IPS DF 4.7 (cell line): ENCODE measurements around the gene CLBA1.
"Not testable (repeated sequence)": the region's sequence is repeated elsewhere in the genome, so short reads cannot be mapped to it uniquely, and the experiment has no call there.

Experiments
- DNase-seq: peaks from one replicate; pipeline ENCODE4 v3.0.0-alpha.2; 2013; ENCODE audit warnings: low spot score; ENCODE audit errors: extremely low read depth

Gene CLBA1

DNA sequence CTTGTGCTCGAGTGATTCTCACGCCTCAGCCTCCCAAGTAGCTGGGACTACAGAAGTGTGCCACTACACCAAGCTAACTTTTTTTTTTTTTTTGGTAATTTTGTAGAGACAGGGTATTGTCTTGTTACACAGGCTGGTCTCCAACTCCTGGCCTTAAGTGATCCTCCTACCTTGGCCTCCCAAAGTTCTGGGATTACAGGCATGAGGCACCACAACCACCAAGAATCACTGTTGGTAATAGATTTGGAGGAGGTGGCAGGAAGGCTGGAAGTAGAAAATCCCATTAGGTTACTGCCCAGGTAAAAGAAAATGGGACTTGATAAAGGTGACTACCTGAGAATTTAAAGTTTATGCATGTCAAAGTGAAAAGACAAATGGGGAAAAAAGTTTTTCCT lies 36.7 kb downstream of the CLBA1 start:
- DNase-seq = no peak

DNA sequence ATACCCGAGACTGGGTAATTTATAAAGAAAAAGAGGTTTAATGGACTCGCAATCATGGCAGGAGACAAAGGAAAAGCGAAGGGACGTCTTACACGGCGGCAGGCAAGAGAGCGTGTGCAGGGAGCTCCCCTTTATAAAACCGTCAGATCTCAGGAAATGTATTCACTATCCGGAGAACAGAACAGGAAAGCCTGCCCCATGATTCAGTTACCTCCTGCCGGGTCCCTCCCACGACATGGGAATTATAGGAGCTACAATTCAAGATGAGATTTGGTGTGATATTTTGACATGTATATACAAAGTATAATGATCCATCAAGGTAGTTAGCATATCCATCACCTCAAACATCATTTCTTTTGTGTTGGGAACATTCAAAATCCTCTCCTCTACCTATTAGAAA lies 37.6 kb downstream of the CLBA1 start:
- DNase-seq = no peak

DNA sequence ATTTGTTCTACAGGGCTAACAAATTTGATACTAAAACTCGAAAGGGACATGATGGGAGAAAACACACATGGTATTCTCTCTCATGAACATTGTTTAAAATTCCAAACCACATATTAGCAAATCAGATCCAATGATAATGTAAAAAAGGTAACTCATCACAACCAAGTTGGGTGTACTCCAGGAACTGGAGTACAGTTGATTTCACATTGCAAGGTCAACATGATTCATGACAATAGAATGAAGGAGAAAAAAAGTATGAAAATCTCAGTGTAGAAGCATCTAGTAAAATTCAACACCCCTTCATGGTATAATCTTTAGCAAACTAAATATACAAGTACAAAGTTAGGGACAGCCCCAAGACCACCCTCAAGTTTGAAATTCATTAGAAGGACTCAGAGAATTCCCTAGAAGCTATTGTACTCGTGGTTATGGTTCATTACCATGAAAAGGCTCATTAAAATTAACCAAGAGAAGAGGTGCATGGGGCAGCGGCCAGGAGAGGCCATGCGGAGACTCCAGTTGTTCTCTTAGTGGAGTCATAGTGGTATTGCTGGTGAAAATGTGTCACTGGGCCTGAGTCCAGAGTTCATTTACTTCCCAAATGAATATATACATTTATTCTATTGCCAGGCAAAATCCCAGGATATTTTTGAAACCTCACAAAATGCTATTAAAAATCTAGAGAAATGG lies 38.3 kb downstream of the CLBA1 start:
- no peak for DNase-seq

- DNase-seq = no peak
These were observed 39.8 kb downstream of the CLBA1 start for GRCh38 chr14:105025429-105025828.

DNA sequence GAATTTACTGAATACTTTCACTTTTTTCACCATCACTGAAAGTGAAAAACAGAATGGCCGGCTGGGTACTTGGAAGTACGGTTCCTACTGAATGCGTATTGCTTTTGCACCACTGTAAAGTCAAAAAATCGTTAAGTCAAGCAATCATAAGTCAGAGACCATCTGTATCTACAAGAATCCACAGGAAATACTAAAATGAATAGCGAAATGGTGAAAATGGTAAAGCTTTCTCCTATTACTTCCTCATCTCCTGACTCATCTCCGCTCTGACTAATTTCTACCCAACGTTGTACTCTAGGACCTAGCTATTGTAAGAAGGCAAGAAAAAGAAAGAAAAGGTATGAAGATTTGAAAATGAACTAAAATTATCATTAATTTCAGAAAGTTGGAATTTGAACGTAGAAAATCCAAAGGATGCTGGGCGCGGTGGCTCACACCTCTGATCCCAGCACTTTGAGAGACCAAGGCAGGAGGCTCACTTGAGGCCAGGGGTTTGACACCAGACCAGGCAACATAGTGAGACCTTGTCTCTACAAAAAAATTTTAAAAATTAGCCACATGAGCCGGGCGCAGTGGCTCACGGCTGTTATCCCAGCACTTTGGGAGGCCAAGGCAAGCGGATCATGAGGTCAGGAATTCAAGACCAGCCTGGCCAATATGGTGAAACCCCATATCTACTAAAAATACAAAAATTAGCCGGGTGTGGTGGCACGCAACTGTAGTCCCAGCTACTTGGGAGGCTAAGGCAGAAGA lies 40.6 kb downstream of the CLBA1 start:
- DNase-seq = no peak

DNA sequence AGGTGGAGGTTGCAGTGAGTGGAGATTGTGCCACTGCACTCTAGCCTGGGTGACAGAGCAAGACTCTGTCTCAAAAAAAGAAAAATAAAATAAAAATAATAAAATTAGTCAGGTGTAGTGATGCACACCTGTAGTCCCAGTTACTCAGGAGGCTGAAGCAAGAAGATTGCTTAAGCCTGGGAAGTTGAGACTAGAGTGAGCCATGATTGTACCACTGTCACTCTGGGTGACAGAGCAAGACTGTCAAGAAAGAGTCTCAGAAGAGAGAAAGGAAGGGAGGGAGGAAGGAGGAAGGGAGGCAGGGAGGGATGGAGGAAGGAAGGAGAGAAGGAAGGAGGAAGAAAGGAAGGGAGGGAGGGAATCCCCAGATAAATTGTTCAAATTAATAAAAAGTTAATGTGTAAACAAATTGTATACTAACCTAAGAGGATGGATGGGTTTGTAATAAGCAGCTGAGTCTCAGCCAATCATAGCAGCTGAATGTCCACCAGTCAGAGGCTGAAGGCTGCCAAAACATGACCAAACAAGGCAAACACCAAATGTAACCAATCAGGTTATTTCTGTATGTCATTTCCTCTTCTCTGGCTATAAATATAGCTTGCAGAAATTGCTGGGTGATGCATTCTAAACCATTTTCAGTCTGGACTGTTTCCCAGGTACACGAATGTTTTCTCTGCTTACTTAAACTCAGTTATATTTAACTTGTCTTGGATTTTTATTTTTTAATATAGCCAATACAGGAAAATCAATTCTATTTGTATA lies 41.4 kb downstream of the CLBA1 start:
- no peak for DNase-seq

GRCh38 chr14:105027718-105028117 lies 42.1 kb downstream of the CLBA1 start:
- not testable (repeated sequence) for DNase-seq

GRCh38 chr14:105028251-105028927 lies 42.8 kb downstream of the CLBA1 start:
- DNase-seq = no peak

GRCh38 chr14:105029402-105029801 lies 43.8 kb downstream of the CLBA1 start:
- no peak for DNase-seq

DNA sequence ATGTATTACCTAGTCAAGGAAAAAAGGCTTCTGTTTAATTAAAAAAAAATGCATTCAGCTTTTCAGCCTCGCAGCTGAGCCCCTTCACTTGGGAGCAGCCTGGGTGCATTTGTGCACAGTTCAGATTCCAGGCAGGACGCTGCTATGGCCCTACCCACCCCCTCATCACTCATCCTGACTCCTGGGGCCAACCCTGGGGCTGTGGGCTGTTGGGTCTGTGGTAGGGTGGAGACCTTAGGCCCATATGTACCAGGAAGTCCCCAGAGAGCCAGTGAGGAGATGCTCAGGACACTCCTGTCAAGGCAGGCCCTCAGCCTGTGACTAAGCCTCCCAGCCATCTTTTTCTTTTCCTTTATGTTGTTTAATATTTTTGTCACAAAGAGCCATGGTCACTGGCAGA lies 44.6 kb downstream of the CLBA1 start:
- DNase-seq = no peak

GRCh38 chr14:105030836-105031396 lies 45.3 kb downstream of the CLBA1 start:
- DNase-seq = no peak

DNA sequence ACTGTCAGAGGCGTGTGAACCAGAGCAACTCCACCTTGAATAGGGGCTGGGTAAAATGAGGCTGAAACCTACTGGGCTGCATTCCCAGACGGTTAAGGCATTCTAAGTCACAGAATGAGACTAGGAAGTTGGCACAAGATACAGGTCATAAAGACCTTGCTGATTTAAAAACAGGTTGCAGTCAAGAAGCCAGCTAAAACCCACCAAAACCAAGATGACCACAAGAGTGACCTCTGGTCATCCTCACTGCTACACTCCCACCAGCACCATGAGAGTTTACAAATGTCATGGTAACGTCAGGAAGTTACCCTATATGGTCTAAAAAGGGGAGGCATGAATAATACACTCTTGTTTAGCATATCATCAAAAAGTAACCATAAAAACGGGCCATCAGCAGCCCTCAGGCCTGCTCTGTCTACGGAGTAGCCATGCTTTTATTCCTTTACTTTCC lies 46.9 kb downstream of the CLBA1 start:
- not testable (repeated sequence) for DNase-seq

DNA sequence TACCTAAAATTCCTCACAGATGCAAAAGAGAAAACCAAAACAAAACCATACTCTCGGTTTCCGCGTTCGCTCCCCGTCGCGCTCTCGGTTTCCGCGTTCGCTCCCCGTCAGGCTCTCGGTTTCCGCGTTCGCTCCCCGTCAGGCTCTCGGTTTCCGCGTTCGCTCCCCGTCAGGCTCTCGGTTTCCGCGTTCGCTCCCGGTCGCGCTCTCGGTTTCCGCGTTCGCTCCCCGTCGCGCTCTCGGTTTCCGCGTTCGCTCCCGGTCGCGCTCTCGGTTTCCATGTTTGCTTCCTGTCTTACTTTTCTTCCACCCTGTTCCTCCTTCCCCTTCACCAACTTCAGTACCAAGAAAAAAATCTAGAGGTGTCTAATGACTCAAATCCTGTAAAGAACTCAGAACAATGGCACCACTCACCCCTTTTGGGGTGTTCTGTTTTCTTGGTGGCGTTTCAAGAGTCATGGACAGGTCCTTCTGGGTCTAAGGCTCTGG lies 47.9 kb downstream of the CLBA1 start:
- not testable (repeated sequence) for DNase-seq

DNA sequence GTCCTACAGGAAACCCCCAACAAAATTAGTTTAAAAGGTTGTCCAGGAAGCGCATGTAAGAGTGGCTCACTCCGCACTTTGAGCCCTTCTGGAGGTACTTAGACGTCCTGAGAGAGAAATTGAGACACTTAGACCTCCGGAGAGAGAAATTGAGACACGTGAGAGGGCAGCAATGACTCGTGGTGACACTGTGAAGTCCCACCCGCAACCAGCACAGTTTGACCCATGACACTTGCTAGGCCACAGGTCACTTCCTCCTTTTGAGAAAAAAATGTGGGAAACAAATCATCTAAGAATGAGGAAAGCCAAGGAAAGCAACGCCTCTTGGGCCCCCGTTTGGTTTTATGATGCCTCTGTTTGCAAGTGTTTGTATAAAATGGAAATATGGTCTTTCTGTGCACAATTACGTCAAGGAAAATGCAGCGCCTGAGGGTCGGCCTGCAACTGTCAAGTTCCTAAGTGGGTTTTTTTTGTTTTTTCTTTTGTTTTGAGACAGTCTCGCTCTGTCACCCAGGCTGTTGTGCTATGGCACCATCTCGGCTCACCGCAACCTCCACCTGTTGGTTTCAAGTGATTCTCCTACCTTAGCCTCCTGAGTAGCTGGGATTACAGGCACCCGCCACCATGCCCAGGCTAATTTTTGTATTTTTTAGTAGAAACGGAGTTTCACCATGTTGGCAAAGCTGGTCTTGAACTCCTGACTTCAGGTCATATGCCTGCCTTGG lies 48.9 kb downstream of the CLBA1 start:
- no peak for DNase-seq

GRCh38 chr14:105035616-105036015 lies 50.0 kb downstream of the CLBA1 start:
- DNase-seq = not testable (repeated sequence)

DNA sequence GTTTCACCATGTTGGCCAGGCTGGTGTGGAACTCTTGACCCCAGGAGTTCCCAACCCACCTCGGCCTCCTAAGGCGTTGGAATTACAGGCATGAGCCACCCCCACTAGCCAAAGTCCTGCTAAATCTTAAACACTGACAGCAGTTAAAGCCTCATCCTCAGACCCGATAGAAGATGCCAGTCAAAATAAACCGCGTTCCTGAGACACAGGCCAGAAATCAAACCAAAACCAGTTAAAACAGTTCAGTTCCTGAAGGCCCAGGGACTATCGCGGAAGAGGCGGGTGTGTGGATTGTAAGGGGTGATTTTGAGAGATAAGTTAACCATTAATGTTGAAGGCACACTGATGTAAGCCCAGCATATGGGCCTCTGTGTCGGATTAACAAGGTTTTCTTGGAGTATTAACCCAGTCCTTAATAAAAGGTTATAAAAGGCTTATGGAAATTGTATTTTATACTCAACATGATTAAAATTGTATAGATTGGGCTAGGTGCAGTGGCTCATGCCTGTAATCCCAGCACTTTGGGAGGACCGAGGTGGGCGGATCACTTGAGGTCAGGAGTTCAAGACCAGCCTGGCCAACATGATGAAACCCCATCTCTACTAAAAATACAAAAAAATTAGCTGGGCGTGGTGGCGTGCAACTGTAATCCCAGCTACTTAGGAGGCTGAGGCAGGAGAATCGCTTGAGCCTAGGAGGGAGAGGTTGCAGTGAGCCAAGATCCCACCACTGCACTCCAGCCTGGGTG lies 54.0 kb downstream of the CLBA1 start:
- DNase-seq = no peak

GRCh38 chr14:105041841-105042765 lies 56.5 kb downstream of the CLBA1 start:
- no peak for DNase-seq

DNA sequence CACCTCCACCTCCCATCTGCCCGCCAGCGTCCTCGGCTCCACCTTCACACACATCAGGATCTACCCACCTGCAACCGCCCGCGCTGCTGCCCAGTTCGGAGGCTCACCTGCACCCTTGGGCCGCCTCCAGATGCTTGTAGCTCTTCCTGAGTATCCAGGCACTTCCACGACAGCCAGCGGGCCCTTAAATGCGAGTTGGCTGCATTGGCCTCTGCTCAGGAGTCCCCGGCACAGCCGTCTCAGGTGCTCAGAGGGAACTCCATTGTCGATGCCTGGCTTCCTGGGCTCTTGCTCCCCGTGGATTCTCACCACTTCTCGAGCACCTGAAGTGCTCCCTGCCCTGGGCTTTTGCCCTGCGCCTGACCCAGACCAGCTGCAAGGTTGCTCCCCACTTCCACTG lies 57.2 kb downstream of the CLBA1 start:
- DNase-seq = no peak

DNA sequence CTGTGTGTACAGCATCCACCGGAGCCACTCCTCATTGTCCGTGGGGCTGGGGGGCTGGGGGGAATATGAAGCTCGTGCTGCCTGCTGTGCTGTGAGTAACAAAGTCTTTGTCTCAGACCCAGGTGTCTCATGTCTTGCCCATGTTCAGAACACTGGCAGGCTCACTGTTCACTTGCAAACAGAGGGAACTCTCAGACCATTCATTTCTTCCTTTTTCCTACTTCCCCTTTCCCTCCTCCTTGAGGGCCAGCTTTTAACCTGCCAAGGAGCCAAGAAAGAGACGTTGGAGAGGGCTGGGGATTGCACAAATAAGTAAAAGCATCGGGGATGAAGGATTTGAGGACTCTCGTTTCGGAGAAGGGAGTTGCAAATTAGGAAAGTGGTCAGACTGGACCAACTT lies 58.1 kb downstream of the CLBA1 start:
- DNase-seq = no peak
